HepG2 (cell line): ENCODE results near the gene CACNB4. TPM values are rescaled to one million over a fixed set of nuclear protein-coding genes. Genes with fewer than 3 reads are reported as not detected.

Experiments used
- ATAC-seq: fragments of 200-7000 bp; cut with Tn5 transposase; 3 replicates; pipeline ENCODE4 v1.9.1; 2020; ENCODE audit warnings: mild to moderate bottlenecking, moderate library complexity
- BruUV-seq: library from RNA; stranded (reverse); fragments of 400-500 nt; replicated peaks from 2 replicates; lab custom pipeline; 2021; lab: Mats Ljungman, UMichigan
- CTCF ChIA-PET: fragments of 300-600 bp; formaldehyde crosslinking; extraction: SDS; loops from one replicate; lab custom pipeline; 2021; ENCODE audit warnings: low total read pairs, inconsistent platforms, low intra/inter-chr PET ratio; lab: Yijun Ruan, JAX
- POLR2A ChIA-PET: fragments of 350-600 bp; sonication (Branson Sonifier 250); formaldehyde crosslinking; loops from one replicate; lab custom pipeline; 2020; ENCODE audit warnings: antibody characterized with exemption, inconsistent platforms; lab: Yijun Ruan, JAX
- DNase-seq: peaks from one replicate; pipeline ENCODE4 v3.0.0-alpha.2; 2015; ENCODE audit warnings: low spot score
- FAIRE-seq: peaks from 3 replicates; lab custom pipeline; 2011; peaks lifted over from hg19 to GRCh38; lab: Jason Lieb, UNC
- H2AFZ ChIP-seq: one replicate; pipeline ENCODE4 v1.6.1; 2011; ENCODE audit warnings: low read length, inconsistent platforms
- H3K27ac ChIP-seq: fragments of 300-600 bp; 3 replicates; pipeline ENCODE4 v1.8.0; 2011; ENCODE audit warnings: mixed run types, mild to moderate bottlenecking, mixed read lengths, low read length, inconsistent platforms; ENCODE audit not compliant: insufficient read depth; ENCODE audit errors: extremely low read length
- H3K27me3 ChIP-seq, 2 experiments: fragments of 200-600 bp in 1 of 2; 2 replicates in 1 of 2; 3 replicates in 1 of 2; pipeline versions ENCODE4 v1.6.0 to v1.8.0; 2011; ENCODE audit warnings: low read length in 2 of 2, mild to moderate bottlenecking in 2 of 2, moderate library complexity in 2 of 2, inconsistent platforms in 1 of 2; ENCODE audit not compliant: insufficient read depth in 2 of 2, control insufficient read depth in 1 of 2
- H3K36me3 ChIP-seq, 2 experiments: fragments of 200-600 bp in 1 of 2; replicated peaks in 1 of 2; 2 replicates in 1 of 2; 3 replicates in 1 of 2; pipeline versions ENCODE4 v1.5.1 to v1.8.0; 2011; ENCODE audit warnings: low read length in 2 of 2, inconsistent platforms in 1 of 2; ENCODE audit not compliant: insufficient read depth in 2 of 2, control insufficient read depth in 1 of 2
- H3K4me1 ChIP-seq: 2 replicates; pipeline ENCODE4 v1.5.1; 2012; ENCODE audit warnings: low read length, inconsistent platforms; ENCODE audit not compliant: insufficient read depth
- H3K4me2 ChIP-seq: 2 replicates; pipeline ENCODE4 v1.6.0; 2011; ENCODE audit warnings: low read depth, low read length, inconsistent platforms
- H3K4me3 ChIP-seq, 3 experiments: fragments of 200-600 bp in 1 of 3; sonication (generic), shearing (Covaris generic) in 1 of 3; replicated peaks in 1 of 3; 2 replicates each; pipeline ENCODE4 v1.5.1; 2011 to 2016; ENCODE audit warnings: low read length in 3 of 3, inconsistent platforms in 2 of 3, low read depth in 2 of 3, mild to moderate bottlenecking in 2 of 3, control low read depth in 1 of 3, mixed read lengths in 1 of 3; ENCODE audit not compliant: insufficient read depth in 1 of 3
- H3K79me2 ChIP-seq: one replicate; pipeline ENCODE4 v1.6.1; 2011; ENCODE audit warnings: low read length, inconsistent platforms; ENCODE audit not compliant: insufficient read depth
- H3K9ac ChIP-seq: 2 replicates; pipeline ENCODE4 v1.6.0; 2011; ENCODE audit warnings: mild to moderate bottlenecking, low read depth, low read length, inconsistent platforms; ENCODE audit not compliant: insufficient read depth
- H3K9me3 ChIP-seq: 2 replicates; pipeline ENCODE4 v1.5.1; 2012; ENCODE audit warnings: mild to moderate bottlenecking, low read length
- H4K20me1 ChIP-seq: 2 replicates; pipeline ENCODE4 v1.6.0; 2011; ENCODE audit warnings: inconsistent platforms, mild to moderate bottlenecking, low read length, moderate library complexity; ENCODE audit not compliant: insufficient read depth
- ARNTL ChIP-seq: sonication (generic); formaldehyde crosslinking; IDR thresholded peaks from 2 replicates; pipeline ENCODE4 v1.4.0; 2020; ENCODE audit warnings: mild to moderate bottlenecking, missing genetic modification reagents
- HDAC1 ChIP-seq: sonication (generic); formaldehyde crosslinking; IDR thresholded peaks from 2 replicates; pipeline ENCODE4 v1.5.1; 2020; ENCODE audit warnings: mild to moderate bottlenecking, missing genetic modification reagents
- JUN ChIP-seq: sonication (generic); formaldehyde crosslinking; IDR thresholded peaks from 2 replicates; pipeline ENCODE4 v1.4.0; 2020; ENCODE audit warnings: mild to moderate bottlenecking, missing genetic modification reagents
- NCOR1 ChIP-seq: fragments of 200-600 bp; sonication (generic); IDR thresholded peaks from 2 replicates; pipeline ENCODE4 v1.7.0; 2017; ENCODE audit warnings: antibody characterized with exemption, low read length, borderline replicate concordance
- TRIM24 ChIP-seq: sonication (generic); formaldehyde crosslinking; IDR thresholded peaks from 2 replicates; pipeline ENCODE4 v1.8.0; 2022; ENCODE audit warnings: mild to moderate bottlenecking, missing genetic modification reagents
- ZNF260 ChIP-seq: sonication (generic); formaldehyde crosslinking; IDR thresholded peaks from 2 replicates; pipeline ENCODE4 v1.4.0; 2020; ENCODE audit warnings: missing genetic modification reagents, low read depth, mild to moderate bottlenecking, borderline replicate concordance
- WGBS: methylation state at CpG from one replicate; pipeline ENCODE4 v1.1.6; 2017; ENCODE audit warnings: low lambda C conversion rate; 5-methylcytosine and 5-hydroxymethylcytosine counted together
- in situ Hi-C: cut with HindIII; loops from 2 replicates; pipeline ENCODE4 v1.10.0; 2017; ENCODE audit warnings: low pct_unique_long_range_greater_than_20kb; ENCODE audit not compliant: extremely low pct_ligation_motif_present
- intact Hi-C: fragments of 100-400 bp; cut with micrococcal nuclease; formaldehyde crosslinking; loops from one replicate; pipeline ENCODE4 v1.10.0; 2022; ENCODE audit not compliant: unreplicated experiment
- polyA plus RNA-seq, 8 experiments: library from polyadenylated mRNA; depleted of rRNA in 3 of 8; stranded (reverse) in 7 of 8; unstranded in 1 of 8; fragments of >200 nt; fragmentation: Illumina TruSeq in 4 of 8; extraction: Trizol in 4 of 8; gene quantifications; 2 replicates each; pipeline versions ENCODE4 v1.2.1 to v1.2.3, GENCODE V29; 2011 to 2016; ENCODE audit warnings: low read depth in 4 of 8, missing spikeins in 1 of 8, mixed read lengths in 1 of 8; ENCODE audit not compliant: insufficient read depth in 1 of 8
- total RNA-seq, 5 experiments: library from RNA; depleted of rRNA; stranded (reverse); fragments of >200 nt; fragmentation: Illumina TruSeq; extraction: Trizol; gene quantifications; 2 replicates each; pipeline ENCODE4 v1.2.3, GENCODE V29; 2016; ENCODE audit warnings: low read depth in 1 of 5
- TF ChIP-seq, protein P1 (sequence below): sonication (generic); formaldehyde crosslinking; IDR thresholded peaks from 2 replicates; pipeline ENCODE4 v1.4.0; 2020; ENCODE audit warnings: missing genetic modification reagents
- TF ChIP-seq, protein P2 (sequence below): IDR thresholded peaks from 2 replicates; pipeline ENCODE4 v1.6.1; 2016
- TF ChIP-seq, protein P3 (sequence below): IDR thresholded peaks from 2 replicates; pipeline ENCODE4 v1.6.1; 2012; ENCODE audit warnings: low read depth, low read length, improper control_type of control experiment

Gene CACNB4
- total and polyA plus RNA-seq, 2 of the 13 experiments (the other 11 are each of a cell fraction or from before 2014, with no cell fraction given) = 5.1 to 14.3 TPM

DNA sequence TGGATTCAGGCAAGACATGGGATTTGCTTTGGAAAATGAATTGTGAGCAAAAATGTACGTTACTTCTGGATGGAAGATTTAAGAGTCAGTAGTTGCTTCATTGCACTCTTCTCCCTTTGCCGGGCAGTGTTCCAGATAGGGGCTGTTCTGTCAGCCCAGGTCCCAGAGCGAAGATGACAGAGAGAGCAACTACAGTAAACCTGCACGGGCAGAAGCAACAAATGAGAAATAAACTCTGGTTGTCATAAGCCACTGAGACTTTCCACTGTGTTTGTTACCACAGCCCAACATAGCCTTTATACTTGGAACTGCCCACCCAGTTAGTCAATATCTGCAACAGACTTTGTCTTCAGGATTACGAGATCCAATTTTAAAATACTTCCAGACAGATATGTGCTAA, 83.3 kb downstream of the CACNB4 start (continued):
- TF ChIP-seq, protein P1, sequence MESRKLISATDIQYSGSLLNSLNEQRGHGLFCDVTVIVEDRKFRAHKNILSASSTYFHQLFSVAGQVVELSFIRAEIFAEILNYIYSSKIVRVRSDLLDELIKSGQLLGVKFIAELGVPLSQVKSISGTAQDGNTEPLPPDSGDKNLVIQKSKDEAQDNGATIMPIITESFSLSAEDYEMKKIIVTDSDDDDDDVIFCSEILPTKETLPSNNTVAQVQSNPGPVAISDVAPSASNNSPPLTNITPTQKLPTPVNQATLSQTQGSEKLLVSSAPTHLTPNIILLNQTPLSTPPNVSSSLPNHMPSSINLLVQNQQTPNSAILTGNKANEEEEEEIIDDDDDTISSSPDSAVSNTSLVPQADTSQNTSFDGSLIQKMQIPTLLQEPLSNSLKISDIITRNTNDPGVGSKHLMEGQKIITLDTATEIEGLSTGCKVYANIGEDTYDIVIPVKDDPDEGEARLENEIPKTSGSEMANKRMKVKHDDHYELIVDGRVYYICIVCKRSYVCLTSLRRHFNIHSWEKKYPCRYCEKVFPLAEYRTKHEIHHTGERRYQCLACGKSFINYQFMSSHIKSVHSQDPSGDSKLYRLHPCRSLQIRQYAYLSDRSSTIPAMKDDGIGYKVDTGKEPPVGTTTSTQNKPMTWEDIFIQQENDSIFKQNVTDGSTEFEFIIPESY = no peak
- no peak for TF ChIP-seq NCOR1
- no peak for TF ChIP-seq HDAC1
- no peak for TF ChIP-seq TRIM24 (CRISPR knock-in tag)

DNA sequence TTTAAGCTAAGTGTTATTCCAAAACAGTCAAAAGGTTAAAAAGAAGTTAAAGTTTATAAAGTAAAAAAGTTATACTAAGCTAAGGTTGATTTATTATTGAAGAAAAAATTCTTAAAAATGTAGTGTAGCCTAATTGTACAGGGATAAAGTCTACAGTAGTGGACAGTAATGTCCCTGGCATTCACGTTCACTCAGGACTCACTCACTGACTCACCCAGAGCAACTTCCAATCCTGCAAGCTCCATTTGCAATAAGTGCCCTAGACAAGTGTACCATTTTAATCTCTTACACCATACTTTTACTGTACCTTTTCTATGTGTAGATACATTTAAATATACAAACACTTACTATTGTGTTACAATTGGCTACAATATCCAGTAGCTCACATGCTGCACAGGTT, 86.1 kb downstream of the CACNB4 start:
- Histone ChIP-seq H3K4me2 (no peak overlapping the region), H3K9me3 (no peaks in the 10 kb centered on the region), H3K4me3 (no peak overlapping the region), H3K36me3 (no peaks in the 10 kb centered on the region), H3K4me1 (peaks cover 40% of the 10 kb centered on the region), H2AFZ (no peak overlapping the region), H4K20me1 (no peaks in the 10 kb centered on the region), H3K79me2 (no peaks in the 10 kb centered on the region), H3K27me3 (no peaks in the 10 kb centered on the region), H3K9ac (no peak overlapping the region), H3K27ac (no peak overlapping the region)
- ChIA-PET CTCF (no interaction called here), POLR2A (no interaction called here)
- FAIRE-seq (no peak), ATAC-seq (no peak), DNase-seq (no peak)
- in situ Hi-C loops = loop anchor here (25.0 kb wide), 1 partner anchor 375 kb away; no protein-coding TSS in a partner anchor
- intact Hi-C loops = no loop called here
- no TSS peak for BruUV-seq
- 31% methylated on average over 1 of the region's 1 CpG for WGBS
- no peak for TF ChIP-seq ARNTL
- TF ChIP-seq, protein P2, sequence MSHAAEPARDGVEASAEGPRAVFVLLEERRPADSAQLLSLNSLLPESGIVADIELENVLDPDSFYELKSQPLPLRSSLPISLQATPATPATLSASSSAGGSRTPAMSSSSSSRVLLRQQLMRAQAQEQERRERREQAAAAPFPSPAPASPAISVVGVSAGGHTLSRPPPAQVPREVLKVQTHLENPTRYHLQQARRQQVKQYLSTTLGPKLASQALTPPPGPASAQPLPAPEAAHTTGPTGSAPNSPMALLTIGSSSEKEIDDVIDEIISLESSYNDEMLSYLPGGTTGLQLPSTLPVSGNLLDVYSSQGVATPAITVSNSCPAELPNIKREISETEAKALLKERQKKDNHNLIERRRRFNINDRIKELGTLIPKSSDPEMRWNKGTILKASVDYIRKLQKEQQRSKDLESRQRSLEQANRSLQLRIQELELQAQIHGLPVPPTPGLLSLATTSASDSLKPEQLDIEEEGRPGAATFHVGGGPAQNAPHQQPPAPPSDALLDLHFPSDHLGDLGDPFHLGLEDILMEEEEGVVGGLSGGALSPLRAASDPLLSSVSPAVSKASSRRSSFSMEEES (CRISPR knock-in tag) = no peak
- TF ChIP-seq ZNF260 (CRISPR knock-in tag) = no peak
- TF ChIP-seq, protein P3, sequence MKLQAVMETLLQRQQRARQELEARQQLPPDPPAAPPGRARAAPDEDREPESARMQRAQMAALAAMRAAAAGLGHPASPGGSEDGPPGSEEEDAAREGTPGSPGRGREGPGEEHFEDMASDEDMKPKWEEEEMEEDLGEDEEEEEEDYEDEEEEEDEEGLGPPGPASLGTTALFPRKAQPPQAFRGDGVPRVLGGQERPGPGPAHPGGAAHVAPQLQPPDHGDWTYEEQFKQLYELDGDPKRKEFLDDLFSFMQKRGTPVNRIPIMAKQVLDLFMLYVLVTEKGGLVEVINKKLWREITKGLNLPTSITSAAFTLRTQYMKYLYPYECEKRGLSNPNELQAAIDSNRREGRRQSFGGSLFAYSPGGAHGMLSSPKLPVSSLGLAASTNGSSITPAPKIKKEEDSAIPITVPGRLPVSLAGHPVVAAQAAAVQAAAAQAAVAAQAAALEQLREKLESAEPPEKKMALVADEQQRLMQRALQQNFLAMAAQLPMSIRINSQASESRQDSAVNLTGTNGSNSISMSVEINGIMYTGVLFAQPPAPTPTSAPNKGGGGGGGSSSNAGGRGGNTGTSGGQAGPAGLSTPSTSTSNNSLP = no peak
- no peak for TF ChIP-seq JUN (CRISPR knock-in tag)
- TF ChIP-seq, all 625 proteins: peak for 0
